GM18511 (cell line): ENCODE results near the gene KRT16.
"Not testable (repeated sequence)": the region's sequence is repeated elsewhere in the genome, so short reads cannot be mapped to it uniquely, and the experiment has no call there.

Experiments
- ATAC-seq: cut with Tn5 transposase; IDR thresholded peaks from one replicate; pipeline ENCODE4 v1.9.1; 2021; ENCODE audit warnings: mild to moderate bottlenecking, moderate library complexity; ENCODE audit not compliant: unreplicated experiment

Gene KRT16

GRCh38 chr17:41617136-41617535 is 4.6 kb upstream of the KRT16 start:
- ATAC-seq = no peak

- ATAC-seq = not testable (repeated sequence)
Measured at GRCh38 chr17:41616486-41616885, 3.9 kb upstream of the KRT16 start.

- ATAC-seq = no peak
Measured at GRCh38 chr17:41615454-41615853, 2.9 kb upstream of the KRT16 start.

GRCh38 chr17:41614767-41615166 is 2.2 kb upstream of the KRT16 start:
- not testable (repeated sequence) for ATAC-seq

- no peak for ATAC-seq
Measured at GRCh38 chr17:41614098-41614497, 1.5 kb upstream of the KRT16 start.

GRCh38 chr17:41613277-41614082 is 913 bp upstream of the KRT16 start:
- ATAC-seq = no peak

GRCh38 chr17:41610965-41611640 is 1.5 kb downstream of the KRT16 start:
- ATAC-seq = no peak

GRCh38 chr17:41610061-41610517 is 2.5 kb downstream of the KRT16 start:
- not testable (repeated sequence) for ATAC-seq

- ATAC-seq = not testable (repeated sequence)
Measured at GRCh38 chr17:41606930-41607329, 5.6 kb downstream of the KRT16 start.

- ATAC-seq = no peak
Measured at GRCh38 chr17:41602524-41602923, 10.0 kb downstream of the KRT16 start.

GRCh38 chr17:41600318-41600717 is 12.2 kb downstream of the KRT16 start:
- no peak for ATAC-seq

GRCh38 chr17:41599680-41600079 is 12.9 kb downstream of the KRT16 start:
- no peak for ATAC-seq

GRCh38 chr17:41595585-41595984 is 17.0 kb downstream of the KRT16 start:
- ATAC-seq = no peak

GRCh38 chr17:41594363-41594915 is 18.1 kb downstream of the KRT16 start:
- ATAC-seq = no peak

GRCh38 chr17:41593306-41593981 is 19.1 kb downstream of the KRT16 start:
- ATAC-seq = no peak

GRCh38 chr17:41592601-41593305 is 19.8 kb downstream of the KRT16 start:
- no peak for ATAC-seq

- ATAC-seq = no peak
Measured at GRCh38 chr17:41589301-41589700, 23.3 kb downstream of the KRT16 start.

- no peak for ATAC-seq
Measured at GRCh38 chr17:41588126-41588810, 24.3 kb downstream of the KRT16 start.

GRCh38 chr17:41586863-41587495 is 25.6 kb downstream of the KRT16 start, which contains the start of gene KRT14:
Gene KRT14 (minus strand): TSS chr17:41586895. CDS start chr17:41586834, 61 bp downstream.
- ATAC-seq = no peak
